HEK293T (cell line): ENCODE data around the gene USP24.

ENCODE experiments used
- ARNT ChIP-seq: fragments of 450-650 bp; IDR thresholded peaks from 2 replicates; pipeline ENCODE4 v1.6.1; 2017; ENCODE audit warnings: mild to moderate bottlenecking
- BHLHE40 ChIP-seq: fragments of 450-650 bp; IDR thresholded peaks from 2 replicates; pipeline ENCODE4 v1.6.1; 2016; ENCODE audit warnings: mild to moderate bottlenecking, moderate library complexity, borderline replicate concordance
- CTBP1 ChIP-seq: fragments of 450-650 bp; IDR thresholded peaks from 2 replicates; pipeline ENCODE4 v1.6.1; 2016; ENCODE audit warnings: borderline replicate concordance
- ELF4 ChIP-seq: fragments of 450-650 bp; IDR thresholded peaks from 2 replicates; pipeline ENCODE4 v1.6.1; 2017; ENCODE audit warnings: antibody characterized with exemption
- FOXA1 ChIP-seq: fragments of 450-650 bp; IDR thresholded peaks from 2 replicates; pipeline ENCODE4 v1.6.1; 2016; ENCODE audit warnings: mild to moderate bottlenecking
- FOXM1 ChIP-seq: fragments of 450-650 bp; IDR thresholded peaks from 2 replicates; pipeline ENCODE4 v1.6.1; 2017; ENCODE audit warnings: mild to moderate bottlenecking, borderline replicate concordance
- HDGF ChIP-seq: fragments of 450-650 bp; IDR thresholded peaks from 2 replicates; pipeline ENCODE4 v1.6.1; 2017; ENCODE audit warnings: antibody characterized with exemption, borderline replicate concordance
- L3MBTL2 ChIP-seq: fragments of 450-650 bp; conservative IDR thresholded peaks from 2 replicates; pipeline ENCODE4 v1.6.1; 2016; ENCODE audit warnings: mild to moderate bottlenecking
- NFRKB ChIP-seq: fragments of 450-650 bp; IDR thresholded peaks from 2 replicates; pipeline ENCODE4 v1.6.1; 2016; ENCODE audit warnings: mild to moderate bottlenecking, moderate library complexity
- SP1 ChIP-seq: fragments of 450-650 bp; IDR thresholded peaks from 2 replicates; pipeline ENCODE4 v1.6.1; 2017
- TARDBP ChIP-seq: fragments of 450-650 bp; IDR thresholded peaks from 2 replicates; pipeline ENCODE4 v1.6.1; 2016
- ZNF384 ChIP-seq: fragments of 450-650 bp; IDR thresholded peaks from 2 replicates; pipeline ENCODE4 v1.6.1; 2016
- TF ChIP-seq, protein P1 (sequence below): fragments of 450-650 bp; IDR thresholded peaks from 2 replicates; pipeline ENCODE4 v1.6.1; 2016

DNA sequence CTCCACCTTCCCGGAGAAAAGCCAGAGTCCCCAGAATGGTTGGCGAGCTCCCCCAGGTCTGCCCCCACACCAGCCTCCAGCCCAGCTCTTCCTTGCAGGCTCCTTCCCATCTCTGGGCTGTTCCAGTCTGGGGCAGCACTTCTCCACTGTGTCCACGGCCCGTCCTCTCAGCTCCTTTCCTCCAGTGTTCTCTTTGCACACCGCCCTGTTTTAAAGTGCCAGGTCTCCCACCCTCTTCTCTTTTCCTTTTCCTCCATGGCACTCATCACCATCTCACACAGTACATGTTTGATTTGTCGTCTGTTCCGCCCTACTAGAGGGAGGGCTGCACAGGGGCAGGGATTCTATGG, 181.9 kb downstream of the USP24 start:
- TF ChIP-seq, protein P1, sequence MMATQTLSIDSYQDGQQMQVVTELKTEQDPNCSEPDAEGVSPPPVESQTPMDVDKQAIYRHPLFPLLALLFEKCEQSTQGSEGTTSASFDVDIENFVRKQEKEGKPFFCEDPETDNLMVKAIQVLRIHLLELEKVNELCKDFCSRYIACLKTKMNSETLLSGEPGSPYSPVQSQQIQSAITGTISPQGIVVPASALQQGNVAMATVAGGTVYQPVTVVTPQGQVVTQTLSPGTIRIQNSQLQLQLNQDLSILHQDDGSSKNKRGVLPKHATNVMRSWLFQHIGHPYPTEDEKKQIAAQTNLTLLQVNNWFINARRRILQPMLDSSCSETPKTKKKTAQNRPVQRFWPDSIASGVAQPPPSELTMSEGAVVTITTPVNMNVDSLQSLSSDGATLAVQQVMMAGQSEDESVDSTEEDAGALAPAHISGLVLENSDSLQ, result no peak
- TF ChIP-seq HDGF (no peak), CTBP1 (no peak), SP1 (no peak), BHLHE40 (no peak), ARNT (no peak), NFRKB (no peak), TARDBP (no peak), FOXM1 (no peak), ZNF384 (no peak), FOXA1 (no peak), ELF4 (no peak), L3MBTL2 (no peak)
